Cardiac septum (tissue), 1 donor: ENCODE results near the gene MSI1. TPM values are rescaled to one million over a fixed set of nuclear protein-coding genes. Genes with fewer than 3 reads are reported as not detected.

Experiments used
- DNase-seq: peaks from one replicate; pipeline ENCODE4 v3.0.0-alpha.2; 2020; ENCODE audit warnings: low spot score
- intact Hi-C: fragments of 100-400 bp; cut with DNase I; formaldehyde crosslinking; loops from one replicate; pipeline ENCODE4 v1.14.0; 2022
- long read RNA-seq: library from polyadenylated mRNA; unstranded; transcript quantifications from one replicate; pipeline ENCODE4 v2.0.0, GENCODE V29; 2021
- total RNA-seq: library from RNA; stranded (reverse); fragmentation: NEBNext Ultra II Directional; extraction: Animal tissue kit (Norgen Biotek cat#: 25700); gene quantifications from one replicate; pipeline ENCODE4 v1.2.1, GENCODE V29; 2021
- donor health status: DM: no; HTN: no; CAD: no.

The MSI1 gene
- 9.7 TPM for total RNA-seq
- long read RNA-seq, partial matches to known transcripts, result 1 of 3 reads
- long read RNA-seq, other reads (novel, unspliced or antisense), result 2 of 3 reads

GRCh38 chr12:120368789-120369602 lies at the start of gene MSI1:
TSS of gene MSI1 (minus strand) at chr12:120369164. CDS start at chr12:120369091, 73 bp downstream.
- intact Hi-C loops, result no loop called here
- no peak for DNase-seq

DNA sequence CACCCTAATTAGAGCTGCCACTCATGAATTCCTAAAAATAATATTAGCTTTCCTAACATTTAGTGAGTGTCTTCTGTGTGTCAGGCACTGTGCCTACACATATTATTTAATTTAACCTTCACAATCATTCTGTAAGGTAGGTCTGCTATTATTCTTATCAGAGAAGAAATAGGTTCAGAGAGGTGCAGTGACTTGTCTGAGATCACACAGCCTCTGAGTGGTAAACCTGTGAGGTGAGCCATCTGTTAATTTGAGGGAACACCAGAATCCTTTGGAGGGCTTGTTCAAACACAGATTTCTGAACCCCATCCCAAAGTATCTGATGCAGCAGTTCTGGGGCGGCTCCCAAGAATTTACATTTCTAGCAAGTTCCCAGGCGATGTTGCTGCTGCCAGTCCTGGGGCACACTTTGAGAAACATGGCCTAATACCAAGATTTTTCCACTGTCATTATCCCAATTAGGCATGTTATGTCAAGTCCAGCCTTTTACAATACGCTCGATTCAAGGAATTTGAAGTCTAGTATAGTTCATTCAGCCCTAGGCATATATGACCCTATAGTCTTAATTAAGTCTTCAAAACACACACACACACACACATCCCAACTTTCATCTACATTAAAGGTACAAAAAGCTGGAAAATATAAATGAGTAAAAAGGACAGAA lies 49.1 kb upstream of the MSI1 start:
- intact Hi-C loops, result no loop called here

DNA sequence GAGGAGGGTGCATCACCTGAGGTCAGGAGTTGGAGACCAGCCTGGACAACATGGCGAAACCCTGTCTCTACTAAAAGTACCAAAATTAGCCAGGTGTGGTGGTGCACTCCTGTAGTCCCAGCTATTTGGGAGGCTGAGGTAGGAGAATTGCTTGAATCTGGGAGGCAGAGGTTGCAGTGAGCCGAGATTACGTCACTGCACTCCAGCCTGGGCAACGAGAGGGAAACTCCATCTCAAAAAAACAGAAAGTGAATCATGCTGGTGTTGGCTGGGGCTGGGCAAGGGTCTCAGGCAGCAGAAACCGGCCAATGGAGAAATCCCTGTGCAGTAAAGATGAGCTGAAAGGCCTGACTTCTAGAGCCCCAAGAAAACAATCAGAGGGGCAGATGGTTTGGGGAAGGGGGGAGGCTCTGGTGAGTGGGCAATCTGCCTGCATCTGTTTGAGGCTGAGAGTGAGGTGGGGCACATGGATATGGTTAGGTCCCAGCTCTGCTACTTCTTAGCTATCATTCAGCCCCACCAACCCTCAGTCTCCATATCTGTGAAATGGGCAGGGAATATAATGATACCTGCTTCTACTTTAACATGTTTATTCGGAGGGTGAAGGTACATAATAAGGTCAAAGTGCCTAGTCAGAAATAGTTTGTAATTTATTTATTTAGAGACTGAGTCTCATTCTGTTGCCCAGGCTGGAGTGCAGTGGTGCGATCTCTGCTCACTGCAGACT lies 47.7 kb upstream of the MSI1 start:
- intact Hi-C loops, result no loop called here
- DNase-seq, result no peak

More for the DNA sequence above, 49.1 kb upstream of the MSI1 start:
- no peak for DNase-seq

DNA sequence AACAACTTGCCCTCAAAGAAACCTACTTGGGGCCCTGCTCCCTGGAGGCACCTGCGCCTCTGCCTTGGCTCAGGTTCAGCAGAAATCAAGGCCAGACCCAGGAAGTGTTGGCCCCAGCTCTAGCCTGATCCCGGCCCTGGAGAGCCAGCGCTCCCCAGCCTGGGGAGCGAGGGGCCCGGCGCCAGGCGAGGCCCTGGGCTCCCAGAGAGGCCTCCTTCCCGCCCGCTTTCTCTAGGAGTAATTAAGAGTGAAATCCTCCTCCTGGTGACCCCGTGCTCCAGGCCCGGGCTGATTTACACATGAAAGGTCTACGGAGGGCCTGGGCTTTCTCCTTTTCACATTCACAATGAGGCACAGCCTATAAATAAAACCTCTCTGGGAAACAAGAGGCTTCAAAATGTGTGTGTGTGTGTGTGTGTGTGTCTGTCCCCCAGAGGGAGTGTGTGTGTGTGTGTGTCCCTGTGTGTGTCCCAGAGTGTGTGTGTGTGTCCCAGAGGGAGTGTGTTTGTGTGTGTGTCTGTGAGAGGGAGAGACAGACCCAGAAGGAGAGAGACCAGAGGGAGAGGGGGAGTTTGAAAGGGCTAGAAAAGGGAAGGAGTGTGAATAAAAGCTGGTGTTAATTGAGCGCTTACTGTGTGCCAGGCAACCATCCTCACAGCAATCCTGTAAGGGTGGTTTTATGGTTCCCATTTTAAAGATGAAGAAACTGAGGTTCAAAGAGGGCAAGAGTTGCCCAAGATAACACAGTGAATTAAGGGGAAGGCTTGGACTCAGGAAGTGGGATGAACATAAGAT lies 45.1 kb upstream of the MSI1 start:
- intact Hi-C loops, result no loop called here
- DNase-seq, result no peak

- no peak for DNase-seq
- intact Hi-C loops, result no loop called here
Observed at GRCh38 chr12:120412421-120412820, 43.5 kb upstream of the MSI1 start.

DNA sequence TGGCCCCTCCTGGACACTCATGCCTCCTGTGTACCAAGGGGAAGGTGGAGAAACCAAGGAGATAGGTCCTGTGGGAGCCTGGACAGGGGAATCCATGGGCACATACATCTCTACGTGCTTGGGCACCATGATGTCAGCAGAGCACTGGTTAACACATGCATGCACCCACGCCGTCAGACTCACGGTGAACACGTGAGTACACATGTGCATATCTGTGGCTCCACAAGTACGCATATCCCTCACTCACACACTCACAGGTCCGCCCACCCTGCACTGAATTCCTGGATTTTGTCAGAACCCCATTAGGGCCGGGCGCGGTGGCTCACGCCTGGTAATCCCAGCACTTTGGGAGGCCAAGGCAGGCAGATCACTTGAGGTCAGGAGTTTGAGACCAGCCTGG lies 39.8 kb upstream of the MSI1 start:
- intact Hi-C loops, result no loop called here
- peak; percentile 61 for DNase-seq

DNA sequence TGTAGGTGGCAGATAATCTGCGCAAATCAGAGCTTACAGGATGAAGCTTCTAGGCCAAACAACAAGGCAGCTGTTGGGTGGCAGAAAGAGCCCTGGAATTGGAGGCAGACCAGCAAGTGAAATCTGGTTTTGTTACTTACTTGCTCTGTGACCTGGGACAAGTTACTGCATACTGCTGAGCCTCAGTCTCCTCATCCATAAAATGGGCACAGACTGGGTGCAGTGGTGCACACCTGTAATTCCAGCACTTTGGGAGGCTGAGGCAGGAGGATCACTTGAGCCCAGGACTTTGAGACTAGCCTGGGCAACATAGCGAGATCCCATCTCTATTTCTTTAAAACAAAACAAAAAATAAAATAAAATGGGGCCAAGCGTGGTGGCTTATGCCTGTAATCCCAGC lies 37.6 kb upstream of the MSI1 start:
- intact Hi-C loops, result no loop called here
- DNase-seq, result peak; percentile 17

DNA sequence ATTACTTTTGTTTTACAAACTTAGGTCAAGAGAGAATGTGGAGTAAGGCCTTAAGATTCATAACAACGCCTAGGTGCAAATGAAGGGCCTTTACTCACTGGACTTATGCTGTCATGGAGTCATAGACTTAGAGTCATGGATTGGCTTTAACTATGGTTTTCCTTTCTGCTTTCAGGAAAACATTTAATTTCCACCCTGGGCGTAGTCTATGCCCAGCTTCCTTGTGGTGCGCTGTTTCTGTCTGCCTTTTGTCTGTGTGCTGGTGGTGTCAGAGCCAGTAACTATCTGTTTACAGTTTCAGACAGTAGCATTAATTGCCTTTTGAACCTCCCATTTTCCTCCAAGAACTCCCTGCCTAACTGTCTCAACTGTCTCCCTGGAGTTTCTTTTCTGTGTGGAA lies 37.1 kb upstream of the MSI1 start:
- no peak for DNase-seq
- intact Hi-C loops, result no loop called here

GRCh38 chr12:120404271-120404670 lies 35.3 kb upstream of the MSI1 start:
- DNase-seq, result no peak
- intact Hi-C loops, result no loop called here

DNA sequence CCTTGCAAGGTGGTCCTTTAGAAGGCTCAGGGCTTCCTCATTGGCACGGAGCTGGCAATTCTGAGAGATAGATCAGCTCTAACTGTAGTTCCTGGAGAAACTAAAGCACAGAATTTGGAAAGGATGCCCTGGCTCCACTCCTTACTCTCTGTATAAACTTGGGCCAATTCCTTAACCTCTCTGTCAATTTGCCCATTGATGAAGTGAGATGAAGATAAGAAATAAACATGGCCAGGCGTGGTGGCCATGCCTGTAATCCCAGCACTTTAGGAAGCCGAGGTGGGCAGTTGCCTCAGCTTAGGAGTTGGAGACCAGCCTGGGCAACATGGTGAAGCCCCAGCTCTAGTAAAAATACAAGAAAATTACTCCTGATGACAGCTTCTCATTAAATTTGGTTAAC lies 34.9 kb upstream of the MSI1 start:
- intact Hi-C loops, result no loop called here
- no peak for DNase-seq

- DNase-seq, result no peak
- intact Hi-C loops, result no loop called here
Observed at GRCh38 chr12:120402217-120402616, 33.3 kb upstream of the MSI1 start.

GRCh38 chr12:120399531-120399930 lies 30.6 kb upstream of the MSI1 start:
- intact Hi-C loops, result no loop called here
- DNase-seq, result no peak

DNA sequence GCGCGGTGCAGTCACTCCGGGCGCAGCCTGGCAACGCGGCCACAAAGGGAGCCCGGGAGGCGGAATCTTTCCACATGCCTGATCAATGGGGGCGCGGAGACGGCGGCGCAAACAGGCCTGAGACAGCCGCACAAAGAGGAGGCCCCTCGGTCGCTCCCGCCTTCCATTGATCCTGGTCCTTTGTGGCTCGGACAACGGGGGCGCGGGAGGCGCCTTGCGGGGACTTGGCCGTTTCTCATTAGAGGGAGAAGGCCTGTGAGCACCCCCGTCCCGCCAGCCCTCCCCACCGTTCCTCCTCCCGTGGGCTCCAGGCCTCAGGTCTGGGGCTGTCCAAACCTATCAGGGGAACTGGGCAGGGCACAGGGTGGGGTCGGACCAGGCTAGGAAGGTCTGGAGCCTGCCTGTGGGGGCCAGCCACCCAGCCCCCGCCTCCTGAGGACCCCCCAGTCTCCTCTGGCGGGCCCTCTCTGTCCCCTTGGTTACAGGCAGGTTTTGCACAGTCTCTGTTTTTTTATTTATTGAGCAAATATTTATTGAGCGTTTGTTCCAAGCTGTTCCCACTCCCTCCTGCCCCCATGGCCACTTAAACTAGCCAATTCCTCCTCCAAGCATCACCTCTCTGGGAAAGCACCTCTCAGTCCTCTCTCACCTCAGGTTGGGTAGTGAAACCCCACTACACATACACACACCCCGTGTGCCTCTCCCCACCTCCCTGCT lies 29.0 kb upstream of the MSI1 start:
- no peak for DNase-seq
- intact Hi-C loops, result no loop called here

GRCh38 chr12:120394483-120395367 lies 25.8 kb upstream of the MSI1 start:
- intact Hi-C loops, result no loop called here
- no peak for DNase-seq

DNA sequence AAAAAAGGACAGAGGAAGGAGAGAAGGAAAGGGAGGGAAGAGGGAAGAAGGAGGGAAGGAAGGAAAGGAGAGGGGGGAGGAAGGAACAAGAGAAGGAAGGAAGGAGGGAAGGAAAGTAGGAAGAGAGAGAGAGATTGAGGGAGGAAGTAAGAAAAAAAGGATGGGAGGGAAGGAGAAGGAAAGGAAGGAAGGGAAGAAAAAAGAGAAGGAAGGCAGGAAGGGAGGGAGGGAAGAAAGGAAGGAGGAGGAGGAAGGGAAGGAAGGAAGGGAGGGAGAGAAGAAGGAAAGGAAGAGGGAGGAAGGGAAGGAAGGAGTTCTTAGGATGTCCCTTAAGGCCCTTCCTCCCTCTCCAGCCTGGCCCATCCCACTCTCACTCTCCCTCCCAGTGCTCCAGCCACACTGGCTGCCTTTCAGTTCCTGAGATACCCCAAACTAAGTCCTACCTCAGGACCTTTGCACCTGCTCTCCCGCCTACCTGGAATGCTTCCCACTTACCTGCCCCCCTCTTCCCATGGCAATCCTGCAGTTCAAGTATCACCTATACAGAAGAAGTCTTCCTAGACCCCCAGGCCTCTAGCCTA lies 21.7 kb upstream of the MSI1 start:
- intact Hi-C loops, result no loop called here
- no peak for DNase-seq

- intact Hi-C loops, result no loop called here
- DNase-seq, result no peak
Observed at GRCh38 chr12:120388691-120389481, 19.9 kb upstream of the MSI1 start.
